ENCODE results near the gene ZNF33A.
"Not testable (repeated sequence)": the region's sequence is repeated elsewhere in the genome, so short reads cannot be mapped to it uniquely, and the experiment has no call there.

DNA sequence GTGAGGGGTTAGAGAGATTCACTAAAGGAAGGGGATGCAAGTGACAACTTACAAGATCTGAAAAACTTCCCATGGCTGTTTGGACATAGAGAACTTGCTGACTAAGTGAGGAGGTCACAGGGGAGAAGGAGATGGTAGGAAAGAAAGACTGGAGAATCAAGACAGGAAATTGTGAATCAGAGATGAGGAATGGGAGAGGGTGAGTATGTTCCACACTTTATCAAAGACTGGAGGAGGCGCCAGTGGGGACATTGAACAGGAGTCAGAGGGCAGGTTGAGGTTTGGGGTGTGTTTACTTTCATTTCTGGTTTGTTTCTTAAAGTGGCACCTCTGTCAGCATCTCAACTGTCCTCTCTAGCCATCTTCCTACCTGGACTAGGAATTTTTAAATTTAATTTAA is 59.2 kb downstream of the ZNF33A start:
- TF ChIP-seq EZH2 (IDR thresholded peaks at IDR 0.05); POLR2AphosphoS5 (IDR thresholded peaks at IDR 0.05; ENCODE audit: borderline replicate concordance, low read depth, low read length); FOXP2 (optimal IDR thresholded peaks at IDR 0.05; ENCODE audit: control extremely low read depth, extremely low read length, insufficient read depth): not testable (repeated sequence)

Data from SK-N-MC (cell line).